Mammary epithelial cell (primary cell): ENCODE data around the gene NPHP4.

ENCODE experiments used
- CTCF ChIP-seq, 2 donors: IDR thresholded peaks in 1 of 2; conservative IDR thresholded peaks in 1 of 2; 2 replicates each; pipeline ENCODE4 v1.5.1; 2011 to 2012; ENCODE audit warnings: inconsistent platforms in 2 of 2, low read length in 2 of 2, mild to moderate bottlenecking in 2 of 2, control low read depth in 1 of 2, low read depth in 1 of 2; ENCODE audit not compliant: insufficient read depth in 1 of 2; ENCODE audit errors: extremely low read depth in 1 of 2
- EZH2 ChIP-seq: IDR thresholded peaks from 2 replicates; pipeline ENCODE4 v1.6.1; 2012; ENCODE audit warnings: low read length, inconsistent platforms, borderline replicate concordance

DNA sequence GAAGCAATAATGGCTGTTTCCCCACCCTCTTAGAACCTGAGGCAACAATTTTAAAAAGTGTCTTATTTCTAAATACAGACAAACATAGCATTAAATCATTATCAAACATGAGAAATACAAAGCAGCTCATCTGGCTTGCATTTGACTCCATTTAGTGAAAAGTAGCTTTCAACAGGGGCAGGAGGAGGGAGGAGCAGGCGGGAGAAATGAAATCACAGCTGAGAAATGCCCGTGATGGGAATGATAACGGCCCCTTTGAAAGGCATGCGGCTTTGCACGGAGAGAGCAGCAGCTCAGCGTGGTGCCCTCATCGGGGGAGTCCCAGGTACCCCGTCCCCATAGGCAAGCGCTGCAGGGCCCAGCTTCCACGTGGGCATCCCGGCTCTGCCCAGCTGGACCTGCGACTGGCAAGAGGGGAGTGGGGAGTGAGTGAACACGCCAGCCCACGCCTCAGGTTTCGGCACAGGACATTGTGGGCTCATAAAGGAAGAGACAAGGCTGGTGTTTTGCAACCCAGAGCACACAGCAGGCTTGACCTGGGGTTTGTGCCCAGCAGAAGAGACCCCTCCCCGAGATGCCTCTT lies 134.6 kb downstream of the NPHP4 start:
- TF ChIP-seq CTCF (conservative IDR thresholded peaks at IDR 0.05 in 1 of 2, IDR thresholded peaks at IDR 0.05 in 1 of 2; ENCODE audit: extremely low read depth in 1 of 2, insufficient read depth in 1 of 2, low read depth in 1 of 2, low read length in 2 of 2), result no peak
- TF ChIP-seq EZH2, result no peak
